ENCODE measurements around the gene SOWAHA.

DNA sequence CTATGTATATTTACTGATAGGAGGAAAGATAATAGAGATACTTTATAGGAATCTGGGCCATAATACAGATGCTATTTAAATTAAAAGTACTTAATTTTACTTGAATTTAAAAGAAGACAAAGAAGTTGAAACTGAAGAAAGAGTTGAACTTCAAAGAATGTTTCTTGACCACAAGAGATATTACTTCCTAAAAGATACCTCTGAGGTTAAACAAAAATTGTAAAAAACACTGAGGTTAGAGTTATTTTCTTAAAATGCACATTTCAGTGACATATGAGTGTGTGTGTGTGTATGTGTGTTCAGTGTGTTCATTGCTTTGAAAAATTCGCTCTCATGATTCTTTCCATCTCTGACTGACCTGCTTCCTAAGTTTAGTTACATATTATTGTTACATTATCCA, 32.5 kb upstream of the SOWAHA start:
- TF ChIP-seq, protein P1, sequence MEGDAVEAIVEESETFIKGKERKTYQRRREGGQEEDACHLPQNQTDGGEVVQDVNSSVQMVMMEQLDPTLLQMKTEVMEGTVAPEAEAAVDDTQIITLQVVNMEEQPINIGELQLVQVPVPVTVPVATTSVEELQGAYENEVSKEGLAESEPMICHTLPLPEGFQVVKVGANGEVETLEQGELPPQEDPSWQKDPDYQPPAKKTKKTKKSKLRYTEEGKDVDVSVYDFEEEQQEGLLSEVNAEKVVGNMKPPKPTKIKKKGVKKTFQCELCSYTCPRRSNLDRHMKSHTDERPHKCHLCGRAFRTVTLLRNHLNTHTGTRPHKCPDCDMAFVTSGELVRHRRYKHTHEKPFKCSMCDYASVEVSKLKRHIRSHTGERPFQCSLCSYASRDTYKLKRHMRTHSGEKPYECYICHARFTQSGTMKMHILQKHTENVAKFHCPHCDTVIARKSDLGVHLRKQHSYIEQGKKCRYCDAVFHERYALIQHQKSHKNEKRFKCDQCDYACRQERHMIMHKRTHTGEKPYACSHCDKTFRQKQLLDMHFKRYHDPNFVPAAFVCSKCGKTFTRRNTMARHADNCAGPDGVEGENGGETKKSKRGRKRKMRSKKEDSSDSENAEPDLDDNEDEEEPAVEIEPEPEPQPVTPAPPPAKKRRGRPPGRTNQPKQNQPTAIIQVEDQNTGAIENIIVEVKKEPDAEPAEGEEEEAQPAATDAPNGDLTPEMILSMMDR (conservative IDR thresholded peaks at IDR 0.05; ENCODE audit: low read depth, low read length): no peak
- TF ChIP-seq, protein P2, sequence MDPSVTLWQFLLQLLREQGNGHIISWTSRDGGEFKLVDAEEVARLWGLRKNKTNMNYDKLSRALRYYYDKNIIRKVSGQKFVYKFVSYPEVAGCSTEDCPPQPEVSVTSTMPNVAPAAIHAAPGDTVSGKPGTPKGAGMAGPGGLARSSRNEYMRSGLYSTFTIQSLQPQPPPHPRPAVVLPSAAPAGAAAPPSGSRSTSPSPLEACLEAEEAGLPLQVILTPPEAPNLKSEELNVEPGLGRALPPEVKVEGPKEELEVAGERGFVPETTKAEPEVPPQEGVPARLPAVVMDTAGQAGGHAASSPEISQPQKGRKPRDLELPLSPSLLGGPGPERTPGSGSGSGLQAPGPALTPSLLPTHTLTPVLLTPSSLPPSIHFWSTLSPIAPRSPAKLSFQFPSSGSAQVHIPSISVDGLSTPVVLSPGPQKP (IDR thresholded peaks at IDR 0.05; ENCODE audit: borderline replicate concordance, low read depth, low read length): no peak
- no peak for TF ChIP-seq POLR2A (IDR thresholded peaks at IDR 0.05; ENCODE audit: low read depth, low read length)
- TF ChIP-seq RAD21 (IDR thresholded peaks at IDR 0.05; ENCODE audit: low read length): no peak
- TF ChIP-seq RCOR1 (IDR thresholded peaks at IDR 0.05; ENCODE audit: insufficient replicate concordance, low read length): no peak
- TF ChIP-seq, protein P3, sequence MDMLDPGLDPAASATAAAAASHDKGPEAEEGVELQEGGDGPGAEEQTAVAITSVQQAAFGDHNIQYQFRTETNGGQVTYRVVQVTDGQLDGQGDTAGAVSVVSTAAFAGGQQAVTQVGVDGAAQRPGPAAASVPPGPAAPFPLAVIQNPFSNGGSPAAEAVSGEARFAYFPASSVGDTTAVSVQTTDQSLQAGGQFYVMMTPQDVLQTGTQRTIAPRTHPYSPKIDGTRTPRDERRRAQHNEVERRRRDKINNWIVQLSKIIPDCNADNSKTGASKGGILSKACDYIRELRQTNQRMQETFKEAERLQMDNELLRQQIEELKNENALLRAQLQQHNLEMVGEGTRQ (IDR thresholded peaks at IDR 0.05; ENCODE audit: low read depth, low read length): no peak
- TF ChIP-seq FOS (IDR thresholded peaks at IDR 0.05; ENCODE audit: low read depth, low read length): no peak
- no peak for TF ChIP-seq SMC3 (IDR thresholded peaks at IDR 0.05; ENCODE audit: low read depth, low read length)
